ENCODE results near the gene MAP3K21. TPM values are rescaled to one million over a fixed set of nuclear protein-coding genes. Genes with fewer than 3 reads are reported as not detected.

MAP3K21 gene
- 0.10 and 0.12 TPM in 2 replicates for total RNA-seq

GRCh38 chr1:233327651-233328141 lies at the start of gene MAP3K21:
MAP3K21 (plus strand) TSS chr1:233327724; CDS start chr1:233328029, 305 bp downstream.

DNA sequence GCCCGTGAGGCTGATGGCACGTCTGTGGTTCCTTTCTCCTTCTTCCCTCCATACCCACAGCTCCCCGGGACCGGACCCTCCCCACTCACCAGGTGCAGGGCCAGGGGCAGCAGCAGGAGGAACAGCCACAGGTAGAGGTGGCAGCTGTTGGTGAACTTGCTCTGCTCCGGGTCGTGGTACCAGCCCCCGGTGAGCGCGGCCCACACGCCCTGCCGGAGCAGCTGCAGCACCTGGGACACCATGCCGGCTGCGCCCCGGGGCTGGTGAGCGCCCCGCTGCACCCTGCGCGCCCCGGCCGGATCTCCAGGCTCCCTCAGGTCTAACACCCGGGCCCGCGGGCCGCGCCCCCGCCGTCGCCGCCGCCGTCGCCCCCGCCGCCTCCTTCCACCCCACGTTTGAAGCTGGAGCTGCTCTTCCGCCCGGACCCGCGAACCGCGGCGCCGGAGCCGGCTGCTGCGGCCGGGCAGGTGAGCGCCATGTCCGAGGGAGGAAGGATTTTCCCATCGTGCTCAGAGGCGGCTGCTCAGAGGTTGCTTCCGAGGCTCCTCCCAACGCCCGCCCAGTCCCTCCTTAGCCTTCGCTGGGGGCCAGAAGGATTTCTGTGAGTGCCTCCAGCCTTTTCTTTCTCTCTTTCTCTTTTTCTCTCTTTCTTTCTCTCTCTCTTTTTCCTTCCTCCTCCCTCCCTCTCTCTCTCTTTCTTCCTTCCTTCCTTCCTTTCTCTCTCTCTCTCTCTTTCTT lies 32.1 kb upstream of the MAP3K21 start, which contains the start of gene PCNX2:
Gene PCNX2 (minus strand): TSS at position 489 of the 738 bp plus-strand sequence. CDS start 247 bp downstream, at position 242.

Other genes with a start within 250 kb of the MAP3K21 start
- 9.4 and 10.5 TPM in 2 replicates for gene PCNX2, start 32.0 kb upstream of the MAP3K21 start, total RNA-seq

Measured in cardiac ventricle fibroblast (primary cell).